Liver (tissue), 9 donors: ENCODE results near the gene SLC2A9. TPM values are rescaled to one million over a fixed set of nuclear protein-coding genes. Genes with fewer than 3 reads are reported as not detected.

Source experiments
- DNase-seq: peaks from one replicate; pipeline ENCODE4 v3.0.0-alpha.2; 2017; ENCODE audit warnings: low spot score
- H3K27ac ChIP-seq, 2 donors: one replicate each; pipeline ENCODE4 v1.7.0; 2013; ENCODE audit warnings: inconsistent platforms in 2 of 2, low read length in 2 of 2, control low read depth in 1 of 2, low read depth in 1 of 2, mild to moderate bottlenecking in 1 of 2
- H3K27me3 ChIP-seq, 4 donors: one replicate each; pipeline versions ENCODE4 v1.6.1 to v1.7.0; 2013; ENCODE audit warnings: low read length in 3 of 4, inconsistent platforms in 1 of 4, mild to moderate bottlenecking in 1 of 4, moderate library complexity in 1 of 4; ENCODE audit not compliant: control insufficient read depth in 4 of 4, insufficient read depth in 4 of 4
- H3K36me3 ChIP-seq, 4 donors: one replicate each; pipeline versions ENCODE4 v1.6.1 to v1.7.0; 2013; ENCODE audit warnings: low read length in 3 of 4, mild to moderate bottlenecking in 3 of 4, low read depth in 1 of 4, moderate library complexity in 1 of 4; ENCODE audit not compliant: control insufficient read depth in 4 of 4, insufficient read depth in 3 of 4
- H3K4me1 ChIP-seq, 4 donors: one replicate each; pipeline versions ENCODE4 v1.6.1 to v1.7.0; 2013; ENCODE audit warnings: low read length in 3 of 4, mild to moderate bottlenecking in 3 of 4, moderate library complexity in 1 of 4; ENCODE audit not compliant: control insufficient read depth in 4 of 4, insufficient read depth in 4 of 4
- H3K4me3 ChIP-seq, 3 donors: one replicate each; pipeline versions ENCODE4 v1.6.1 to v1.7.0; 2013; ENCODE audit warnings: low read length in 3 of 3, control low read depth in 1 of 3, low read depth in 1 of 3, mild to moderate bottlenecking in 1 of 3
- H3K9ac ChIP-seq, 2 donors: one replicate each; pipeline ENCODE4 v1.7.0; 2013; ENCODE audit warnings: low read length in 2 of 2, mild to moderate bottlenecking in 2 of 2, moderate library complexity in 2 of 2, control low read depth in 1 of 2, low read depth in 1 of 2
- H3K9me3 ChIP-seq, 4 donors: one replicate each; pipeline versions ENCODE4 v1.6.1 to v1.7.0; 2013; ENCODE audit warnings: low read length in 3 of 4; ENCODE audit not compliant: control insufficient read depth in 4 of 4
- ATF3 ChIP-seq: IDR thresholded peaks from 2 replicates; pipeline ENCODE4 v1.6.1; 2016; ENCODE audit warnings: antibody characterized with exemption
- EGR1 ChIP-seq, 2 donors: IDR thresholded peaks; 2 replicates each; pipeline ENCODE4 v1.6.1; 2016 to 2018; ENCODE audit warnings: antibody characterized with exemption in 2 of 2, low read depth in 2 of 2
- FOXA1 ChIP-seq: IDR thresholded peaks from 2 replicates; pipeline ENCODE4 v1.6.1; 2016; ENCODE audit warnings: antibody characterized with exemption
- FOXA2 ChIP-seq: IDR thresholded peaks from 2 replicates; pipeline ENCODE4 v1.6.1; 2016; ENCODE audit warnings: antibody characterized with exemption
- GABPA ChIP-seq, 2 donors: IDR thresholded peaks in 1 of 2; conservative IDR thresholded peaks in 1 of 2; 2 replicates each; pipeline ENCODE4 v1.6.1; 2016; ENCODE audit warnings: antibody characterized with exemption in 2 of 2, mild to moderate bottlenecking in 1 of 2, moderate library complexity in 1 of 2
- HNF4A ChIP-seq, 2 donors: conservative IDR thresholded peaks; 2 replicates each; pipeline ENCODE4 v1.6.1; 2016; ENCODE audit warnings: antibody characterized with exemption in 2 of 2, mild to moderate bottlenecking in 2 of 2
- HNF4G ChIP-seq: IDR thresholded peaks from 2 replicates; pipeline ENCODE4 v1.6.1; 2016; ENCODE audit warnings: antibody characterized with exemption
- JUND ChIP-seq, 2 donors: IDR thresholded peaks; 2 replicates each; pipeline ENCODE4 v1.6.1; 2016; ENCODE audit warnings: antibody characterized with exemption in 2 of 2
- NR2F2 ChIP-seq: IDR thresholded peaks from 2 replicates; pipeline ENCODE4 v1.6.1; 2016; ENCODE audit warnings: antibody characterized with exemption
- RAD21 ChIP-seq, 2 donors: IDR thresholded peaks; 2 replicates each; pipeline ENCODE4 v1.6.1; 2016; ENCODE audit warnings: antibody characterized with exemption in 2 of 2, mild to moderate bottlenecking in 2 of 2
- RXRA ChIP-seq, 2 donors: IDR thresholded peaks; 2 replicates each; pipeline ENCODE4 v1.6.1; 2017 to 2018; ENCODE audit warnings: antibody characterized with exemption in 2 of 2, mild to moderate bottlenecking in 1 of 2
- SP1 ChIP-seq: IDR thresholded peaks from 2 replicates; pipeline ENCODE4 v1.6.1; 2018; ENCODE audit warnings: antibody characterized with exemption, mild to moderate bottlenecking
- TAF1 ChIP-seq: conservative IDR thresholded peaks from 2 replicates; pipeline ENCODE4 v1.6.1; 2016; ENCODE audit warnings: antibody characterized with exemption, mild to moderate bottlenecking
- YY1 ChIP-seq: IDR thresholded peaks from 2 replicates; pipeline ENCODE4 v1.6.1; 2016; ENCODE audit warnings: antibody characterized with exemption, mild to moderate bottlenecking
- ZBTB33 ChIP-seq: IDR thresholded peaks from 2 replicates; pipeline ENCODE4 v1.6.1; 2016; ENCODE audit warnings: antibody characterized with exemption
- WGBS: extraction: QIAGEN DNeasy Blood & Tissue Kit; methylation state at CpG from one replicate; pipeline ENCODE4 v1.1.7; 2013; 5-methylcytosine and 5-hydroxymethylcytosine counted together
- polyA plus RNA-seq, 2 donors: library from polyadenylated mRNA; stranded (reverse) in 1 of 2; unstranded in 1 of 2; fragments of 200-250 nt in 1 of 2; fragments of >200 nt in 1 of 2; fragmentation: Nextera tagmentation in 1 of 2; extraction: Ambion mirVana in 1 of 2; gene quantifications; one replicate each; pipeline versions ENCODE4 v1.2.1 to v1.2.3, GENCODE V29; 2013 to 2015
- total RNA-seq, 2 donors: library from RNA; depleted of rRNA; stranded (reverse); fragments of >200 nt; gene quantifications; one replicate each; pipeline ENCODE4 v1.2.3, GENCODE V29; 2014
- TF ChIP-seq, protein P1 (sequence below): IDR thresholded peaks from 2 replicates; pipeline ENCODE4 v1.6.1; 2016; ENCODE audit warnings: antibody characterized with exemption, mild to moderate bottlenecking
- TF ChIP-seq, protein P2 (sequence below): IDR thresholded peaks from 2 replicates; pipeline ENCODE4 v1.6.1; 2016; ENCODE audit warnings: antibody characterized with exemption
- TF ChIP-seq, protein P3 (sequence below): fragments of 150-350 bp; IDR thresholded peaks from 2 replicates; pipeline ENCODE4 v1.5.1; 2017; ENCODE audit warnings: improper control_type of control experiment, low read depth, low read length; ENCODE audit not compliant: missing input control
- donor health status: healthy.
- donor health status: healthy.
- donor health status: healthy.
- donor health status: healthy.
- donor health status: healthy.

Gene SLC2A9
- total and polyA plus RNA-seq, 4 donors = 6.2 to 49.0 (median 21.6) TPM

DNA sequence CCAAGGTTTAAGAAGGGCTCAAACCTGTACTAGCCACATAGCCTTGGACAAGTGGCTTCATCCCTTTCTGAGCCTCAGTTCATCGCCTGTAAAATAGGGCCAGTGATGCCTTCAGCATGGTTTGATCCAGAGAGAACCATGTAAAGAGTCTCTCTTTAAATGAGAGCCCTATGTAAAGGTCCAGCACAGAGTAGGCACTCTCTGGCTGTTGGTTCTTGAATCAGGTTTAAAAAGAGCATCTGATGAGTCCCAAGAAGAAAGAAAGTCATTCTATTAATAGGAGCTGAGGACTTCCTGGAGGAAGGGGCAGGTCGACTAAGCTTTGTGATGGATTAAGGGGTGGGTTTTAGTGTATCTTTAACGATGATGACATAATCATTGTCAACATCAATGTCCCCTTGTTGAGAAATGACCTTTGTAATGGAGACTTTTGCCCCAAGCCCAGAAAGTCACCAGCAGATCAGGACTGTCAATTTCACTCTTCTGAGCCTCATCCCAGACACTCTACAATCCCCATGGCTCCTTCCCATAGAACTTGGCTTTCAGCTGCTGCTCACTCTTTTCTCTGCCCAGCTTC lies 4.0 kb upstream of the SLC2A9 start:
- Histone ChIP-seq H3K27me3 (no peaks in the 10 kb centered on the region), H3K36me3 (no peaks in the 10 kb centered on the region), H3K9me3 (no peaks in the 10 kb centered on the region), H3K4me1 (peaks cover 7 to 36% (median 21%) of the 10 kb centered on the region in 4 donors), H3K9ac (no peak overlapping the region), H3K27ac (no peak overlapping the region), H3K4me3 (no peak overlapping the region)
- no peak for DNase-seq
- TF ChIP-seq EGR1 (IDR thresholded peaks at IDR 0.05; ENCODE audit: low read depth in 2 of 2) (no peak), JUND (IDR thresholded peaks at IDR 0.05) (peak; percentile 42 to 55), FOXA2 (no peak), ATF3 (peak; percentile 73), YY1 (peak; percentile 38), RAD21 (IDR thresholded peaks at IDR 0.05) (peak in 1 of 2 donors; percentile 8), ZBTB33 (no peak), NR2F2 (no peak), FOXA1 (no peak), HNF4G (peak; percentile 65), TAF1 (no peak), GABPA (IDR thresholded peaks at IDR 0.05 in 1 of 2, conservative IDR thresholded peaks at IDR 0.05 in 1 of 2) (peak in 1 of 2 donors; percentile 34), HNF4A (conservative IDR thresholded peaks at IDR 0.05) (peak; percentile 93 to 94), RXRA (IDR thresholded peaks at IDR 0.05) (peak; percentile 57 to 84), SP1 (peak; percentile 73)
- TF ChIP-seq, protein P1, sequence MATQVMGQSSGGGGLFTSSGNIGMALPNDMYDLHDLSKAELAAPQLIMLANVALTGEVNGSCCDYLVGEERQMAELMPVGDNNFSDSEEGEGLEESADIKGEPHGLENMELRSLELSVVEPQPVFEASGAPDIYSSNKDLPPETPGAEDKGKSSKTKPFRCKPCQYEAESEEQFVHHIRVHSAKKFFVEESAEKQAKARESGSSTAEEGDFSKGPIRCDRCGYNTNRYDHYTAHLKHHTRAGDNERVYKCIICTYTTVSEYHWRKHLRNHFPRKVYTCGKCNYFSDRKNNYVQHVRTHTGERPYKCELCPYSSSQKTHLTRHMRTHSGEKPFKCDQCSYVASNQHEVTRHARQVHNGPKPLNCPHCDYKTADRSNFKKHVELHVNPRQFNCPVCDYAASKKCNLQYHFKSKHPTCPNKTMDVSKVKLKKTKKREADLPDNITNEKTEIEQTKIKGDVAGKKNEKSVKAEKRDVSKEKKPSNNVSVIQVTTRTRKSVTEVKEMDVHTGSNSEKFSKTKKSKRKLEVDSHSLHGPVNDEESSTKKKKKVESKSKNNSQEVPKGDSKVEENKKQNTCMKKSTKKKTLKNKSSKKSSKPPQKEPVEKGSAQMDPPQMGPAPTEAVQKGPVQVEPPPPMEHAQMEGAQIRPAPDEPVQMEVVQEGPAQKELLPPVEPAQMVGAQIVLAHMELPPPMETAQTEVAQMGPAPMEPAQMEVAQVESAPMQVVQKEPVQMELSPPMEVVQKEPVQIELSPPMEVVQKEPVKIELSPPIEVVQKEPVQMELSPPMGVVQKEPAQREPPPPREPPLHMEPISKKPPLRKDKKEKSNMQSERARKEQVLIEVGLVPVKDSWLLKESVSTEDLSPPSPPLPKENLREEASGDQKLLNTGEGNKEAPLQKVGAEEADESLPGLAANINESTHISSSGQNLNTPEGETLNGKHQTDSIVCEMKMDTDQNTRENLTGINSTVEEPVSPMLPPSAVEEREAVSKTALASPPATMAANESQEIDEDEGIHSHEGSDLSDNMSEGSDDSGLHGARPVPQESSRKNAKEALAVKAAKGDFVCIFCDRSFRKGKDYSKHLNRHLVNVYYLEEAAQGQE = no peak
- TF ChIP-seq, protein P2, sequence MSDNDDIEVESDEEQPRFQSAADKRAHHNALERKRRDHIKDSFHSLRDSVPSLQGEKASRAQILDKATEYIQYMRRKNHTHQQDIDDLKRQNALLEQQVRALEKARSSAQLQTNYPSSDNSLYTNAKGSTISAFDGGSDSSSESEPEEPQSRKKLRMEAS = peak; percentile 76
- TF ChIP-seq, protein P3, sequence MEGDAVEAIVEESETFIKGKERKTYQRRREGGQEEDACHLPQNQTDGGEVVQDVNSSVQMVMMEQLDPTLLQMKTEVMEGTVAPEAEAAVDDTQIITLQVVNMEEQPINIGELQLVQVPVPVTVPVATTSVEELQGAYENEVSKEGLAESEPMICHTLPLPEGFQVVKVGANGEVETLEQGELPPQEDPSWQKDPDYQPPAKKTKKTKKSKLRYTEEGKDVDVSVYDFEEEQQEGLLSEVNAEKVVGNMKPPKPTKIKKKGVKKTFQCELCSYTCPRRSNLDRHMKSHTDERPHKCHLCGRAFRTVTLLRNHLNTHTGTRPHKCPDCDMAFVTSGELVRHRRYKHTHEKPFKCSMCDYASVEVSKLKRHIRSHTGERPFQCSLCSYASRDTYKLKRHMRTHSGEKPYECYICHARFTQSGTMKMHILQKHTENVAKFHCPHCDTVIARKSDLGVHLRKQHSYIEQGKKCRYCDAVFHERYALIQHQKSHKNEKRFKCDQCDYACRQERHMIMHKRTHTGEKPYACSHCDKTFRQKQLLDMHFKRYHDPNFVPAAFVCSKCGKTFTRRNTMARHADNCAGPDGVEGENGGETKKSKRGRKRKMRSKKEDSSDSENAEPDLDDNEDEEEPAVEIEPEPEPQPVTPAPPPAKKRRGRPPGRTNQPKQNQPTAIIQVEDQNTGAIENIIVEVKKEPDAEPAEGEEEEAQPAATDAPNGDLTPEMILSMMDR = no peak
- 53% methylated on average over 3 of the region's 3 CpGs for WGBS
